NCI-H1092 (cell line): ENCODE measurements around the gene PTPRG.
"Not testable (repeated sequence)": the region's sequence is repeated elsewhere in the genome, so short reads cannot be mapped to it uniquely, and the experiment has no call there.

Experiments used
- DNase-seq: peaks from one replicate; lab custom pipeline; 2025; lab: John Stamatoyannopoulos, UW

The PTPRG gene

DNA sequence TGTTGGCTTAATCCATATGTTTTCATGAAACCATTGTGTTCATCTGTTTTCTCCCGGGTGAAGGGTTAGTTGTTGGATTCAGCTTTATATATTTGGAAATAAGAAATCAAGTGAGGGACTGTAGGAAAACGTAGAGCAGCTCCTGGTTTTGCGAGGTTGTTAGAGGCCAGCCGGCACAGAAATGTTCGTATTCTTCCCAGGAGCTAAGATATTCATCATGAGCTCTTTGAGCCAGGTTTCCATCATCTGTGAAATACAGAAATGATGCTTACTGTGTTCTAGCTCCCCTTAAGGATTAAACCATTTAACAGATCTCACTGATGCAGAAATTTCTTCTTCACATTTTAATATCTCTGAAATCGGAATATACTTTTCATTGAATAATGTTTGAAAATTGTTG is 235.5 kb downstream of the PTPRG start:
- no peak for DNase-seq

- peak; percentile 44 for DNase-seq
These were observed 241.4 kb downstream of the PTPRG start for GRCh38 chr3:61802772-61803171.

- no peak for DNase-seq
These were observed 242.6 kb downstream of the PTPRG start for GRCh38 chr3:61803983-61804382.

DNA sequence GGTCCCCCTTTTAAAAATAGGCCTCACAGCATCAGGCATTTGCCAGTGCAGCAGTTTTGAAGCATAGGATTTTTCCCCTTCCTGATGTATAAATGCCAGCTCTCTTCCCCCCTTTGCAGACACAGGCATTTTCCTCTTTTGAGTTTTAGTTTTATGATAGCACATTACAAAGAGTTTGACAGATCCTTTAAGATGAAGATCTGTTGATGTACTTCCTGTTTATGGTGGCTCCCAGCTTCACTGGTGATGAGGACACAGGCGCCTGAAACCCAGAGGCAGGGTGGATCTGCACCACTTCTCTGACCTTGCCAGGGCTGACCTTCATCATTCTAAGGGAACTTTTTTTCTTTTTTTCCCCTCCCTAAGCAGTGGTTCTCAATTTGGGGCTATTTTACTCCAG is 243.4 kb downstream of the PTPRG start:
- no peak for DNase-seq

GRCh38 chr3:61805510-61806080 is 244.2 kb downstream of the PTPRG start:
- no peak for DNase-seq

- no peak for DNase-seq
These were observed 245.4 kb downstream of the PTPRG start for GRCh38 chr3:61806810-61807209.

GRCh38 chr3:61807865-61808276 is 246.5 kb downstream of the PTPRG start:
- no peak for DNase-seq

DNA sequence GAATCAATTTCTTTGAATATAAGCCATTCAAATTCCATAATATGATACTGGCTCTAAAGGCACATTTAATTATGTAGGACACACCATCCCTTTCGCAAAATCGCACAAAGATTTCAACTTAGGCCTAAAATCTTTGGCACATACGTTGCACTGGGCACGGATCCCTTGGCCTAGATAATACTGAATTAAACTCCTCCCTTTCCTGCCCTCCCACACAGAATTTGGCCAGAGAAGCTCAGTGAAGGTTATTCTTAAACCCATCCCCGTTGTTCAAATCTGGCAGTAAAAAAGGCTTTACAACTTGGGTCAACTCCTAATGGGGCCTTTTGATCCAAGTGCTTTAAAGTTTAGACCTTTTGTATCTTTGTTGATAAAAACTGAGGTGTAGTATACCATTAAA is 247.2 kb downstream of the PTPRG start:
- DNase-seq: no peak

GRCh38 chr3:61808999-61809398 is 247.6 kb downstream of the PTPRG start:
- DNase-seq: no peak

- DNase-seq: peak; percentile 34
These were observed 248.5 kb downstream of the PTPRG start for GRCh38 chr3:61809879-61810278.

DNA sequence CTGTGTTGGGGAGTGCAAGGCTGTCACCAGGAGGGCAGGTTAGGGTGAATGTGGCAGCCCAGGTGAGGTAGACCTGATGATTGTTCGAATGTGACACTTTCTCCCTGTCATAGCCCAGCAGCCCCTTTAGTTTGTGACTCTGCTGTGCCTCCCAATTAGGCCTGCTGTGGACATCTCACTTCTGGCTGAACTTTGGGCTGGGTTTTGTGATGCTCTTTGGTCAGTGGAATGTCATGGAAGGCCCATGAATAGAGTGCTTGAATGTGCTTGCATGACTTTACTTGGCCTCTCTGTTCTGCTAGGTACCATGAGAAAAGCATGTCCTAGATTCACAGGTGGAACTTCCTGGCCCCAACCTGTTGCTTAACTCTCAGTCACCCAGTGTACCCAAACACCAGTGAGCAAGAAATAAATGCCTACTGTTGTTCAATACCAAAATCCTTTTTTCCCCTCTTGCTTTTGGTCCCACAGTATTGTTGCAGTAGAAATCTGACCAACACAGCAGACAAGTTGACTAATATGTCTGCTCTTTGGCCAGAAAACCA is 249.7 kb downstream of the PTPRG start:
- DNase-seq: no peak

GRCh38 chr3:61811652-61812051 is 250.3 kb downstream of the PTPRG start:
- no peak for DNase-seq

DNA sequence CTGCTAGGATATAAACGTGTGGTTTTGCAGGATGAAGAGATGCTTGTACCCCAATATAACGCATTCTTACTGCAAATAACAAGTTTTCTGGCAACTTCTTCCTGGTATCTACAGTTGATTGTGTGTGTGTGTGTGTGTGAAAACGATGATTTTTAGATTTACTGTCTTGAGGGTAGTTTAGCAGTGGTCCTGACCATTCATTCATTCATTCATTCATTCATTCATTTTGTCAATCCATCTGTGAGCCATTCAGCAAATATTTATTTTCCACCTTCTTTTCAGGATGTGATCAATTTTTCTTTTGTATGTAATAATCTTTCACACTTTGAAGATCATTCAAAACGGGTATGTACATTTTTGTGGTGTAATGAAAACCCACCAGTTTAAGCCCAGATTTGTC is 250.7 kb downstream of the PTPRG start:
- no peak for DNase-seq

DNA sequence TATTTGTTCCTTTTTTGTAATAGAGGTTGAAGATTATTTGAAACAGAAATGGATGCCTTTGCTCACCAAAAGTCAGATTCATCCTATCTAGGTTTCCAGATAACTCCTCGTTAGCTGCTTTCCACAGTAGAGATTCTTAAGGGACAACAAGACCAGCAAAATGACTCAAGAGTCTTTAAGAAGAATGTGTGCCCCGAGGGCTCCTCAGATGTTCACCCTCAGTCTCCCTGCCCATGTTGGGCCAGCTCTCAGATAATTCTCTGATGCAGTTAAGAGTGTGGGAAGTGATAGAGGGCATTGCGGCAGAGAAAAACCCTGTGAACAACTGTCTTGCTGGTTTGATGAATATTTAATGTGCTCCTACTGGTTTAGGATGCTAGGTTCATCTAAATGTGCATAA is 251.1 kb downstream of the PTPRG start:
- DNase-seq: no peak

- DNase-seq: no peak
These were observed 252.3 kb downstream of the PTPRG start for GRCh38 chr3:61813636-61814035.

DNA sequence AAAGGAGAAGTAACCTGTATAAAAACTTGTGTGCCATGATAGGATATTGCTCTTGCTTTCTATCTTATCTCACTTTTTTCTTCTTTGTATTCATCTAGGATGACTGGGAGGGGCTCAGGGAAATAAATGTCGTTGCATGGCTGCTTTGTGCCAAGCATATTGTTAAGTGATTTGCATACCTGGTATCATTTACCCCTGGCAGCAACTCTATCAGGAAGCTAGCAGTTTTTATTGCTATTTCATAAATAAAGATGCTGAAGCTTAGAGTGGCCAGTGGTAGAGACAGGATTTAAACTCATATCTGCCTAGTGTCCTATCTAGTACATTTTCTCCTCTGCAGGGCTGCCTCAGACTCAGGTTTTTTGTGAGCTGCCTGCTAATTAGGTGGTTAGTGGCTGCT is 253.3 kb downstream of the PTPRG start:
- no peak for DNase-seq

GRCh38 chr3:61816304-61816703 is 254.9 kb downstream of the PTPRG start:
- not testable (repeated sequence) for DNase-seq

DNA sequence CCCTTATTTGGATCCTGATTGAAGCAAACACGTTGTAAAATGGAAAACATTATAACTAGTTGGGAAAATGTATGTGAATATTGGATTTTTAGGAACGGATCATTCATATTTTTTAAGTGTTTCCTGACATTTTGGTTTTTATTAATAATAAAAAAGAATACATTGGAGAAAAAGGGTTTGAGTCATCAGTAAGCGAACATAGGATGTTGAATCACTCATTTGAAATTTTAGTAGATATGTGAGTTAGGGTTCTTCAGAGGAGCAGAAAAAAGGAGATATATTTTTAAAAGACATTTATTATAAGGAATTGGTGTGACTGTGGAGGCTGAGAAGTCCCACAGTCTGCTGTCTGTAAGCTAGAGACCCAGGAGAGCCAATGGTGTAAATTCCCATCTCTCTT is 258.5 kb downstream of the PTPRG start:
- DNase-seq: no peak

DNA sequence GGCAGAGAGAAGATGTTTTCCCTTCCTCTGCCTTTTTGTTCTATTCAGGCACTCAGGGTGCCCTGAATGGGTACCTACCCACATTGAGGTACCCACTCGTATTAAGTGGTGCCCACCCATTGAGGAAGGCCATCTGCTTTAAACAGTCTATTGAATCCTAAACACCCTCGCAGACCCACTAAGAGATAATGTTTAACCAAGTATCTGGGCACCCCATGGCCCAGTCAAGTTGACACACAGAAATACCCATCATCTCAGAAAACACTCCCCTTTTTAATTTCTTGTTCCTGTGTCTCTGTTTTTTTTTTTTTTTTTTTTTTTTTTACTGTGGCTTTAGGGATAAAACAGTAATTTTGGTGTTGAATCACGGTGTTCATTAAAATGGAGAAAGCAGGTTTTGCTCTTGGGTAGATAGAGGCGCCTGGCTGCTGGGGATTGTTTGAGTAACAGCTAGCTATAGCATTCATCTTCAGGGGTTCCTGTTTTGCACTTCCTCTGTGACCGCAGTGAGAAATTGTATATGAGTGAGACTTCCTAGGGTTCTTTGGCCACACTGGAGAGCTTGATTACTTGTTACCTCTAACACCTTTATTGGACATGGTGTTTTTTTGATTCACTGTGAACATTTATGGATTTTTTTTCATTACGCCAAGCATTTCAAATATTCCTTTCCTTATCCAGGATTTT is 259.1 kb downstream of the PTPRG start:
- no peak for DNase-seq

DNA sequence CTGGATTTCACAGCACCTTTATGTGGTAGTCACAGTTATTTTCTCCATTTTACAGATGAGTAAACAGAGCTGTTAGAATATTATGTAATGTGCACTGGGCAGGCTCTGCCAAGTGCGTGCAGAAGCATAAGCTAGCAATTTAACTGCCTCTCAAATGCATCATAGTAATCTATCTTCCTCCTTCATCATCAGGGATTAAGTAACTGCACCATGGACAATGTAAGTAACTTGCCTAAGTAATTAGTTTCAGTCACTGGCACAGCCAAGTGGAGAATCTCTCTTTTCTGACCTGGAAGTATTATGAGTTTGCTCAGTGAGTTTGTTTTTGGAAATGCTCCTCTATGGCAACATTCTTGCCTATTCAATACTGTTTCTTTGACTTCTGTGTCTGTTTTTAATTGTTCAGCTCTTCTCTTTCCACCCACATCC is 260.5 kb downstream of the PTPRG start:
- no peak for DNase-seq

DNA sequence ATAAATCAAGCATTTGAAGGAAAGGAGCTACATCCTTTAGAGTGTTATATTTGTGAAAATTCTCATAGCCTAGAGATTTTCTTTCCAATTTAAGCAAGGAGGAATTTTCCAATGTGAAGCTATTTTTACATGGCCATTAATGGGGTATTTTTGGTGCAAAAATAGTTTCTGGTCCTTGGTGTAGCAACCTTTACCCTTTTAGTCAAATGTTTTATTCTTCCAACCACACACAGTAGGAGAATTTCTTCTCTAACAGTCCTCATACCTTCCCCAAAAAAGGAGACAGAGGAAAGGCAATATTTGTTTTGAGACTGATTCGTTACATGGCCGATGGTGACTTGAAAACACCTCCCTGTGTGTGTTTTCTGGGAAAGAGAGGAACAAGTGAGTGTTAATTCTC is 261.2 kb downstream of the PTPRG start:
- DNase-seq: no peak

DNA sequence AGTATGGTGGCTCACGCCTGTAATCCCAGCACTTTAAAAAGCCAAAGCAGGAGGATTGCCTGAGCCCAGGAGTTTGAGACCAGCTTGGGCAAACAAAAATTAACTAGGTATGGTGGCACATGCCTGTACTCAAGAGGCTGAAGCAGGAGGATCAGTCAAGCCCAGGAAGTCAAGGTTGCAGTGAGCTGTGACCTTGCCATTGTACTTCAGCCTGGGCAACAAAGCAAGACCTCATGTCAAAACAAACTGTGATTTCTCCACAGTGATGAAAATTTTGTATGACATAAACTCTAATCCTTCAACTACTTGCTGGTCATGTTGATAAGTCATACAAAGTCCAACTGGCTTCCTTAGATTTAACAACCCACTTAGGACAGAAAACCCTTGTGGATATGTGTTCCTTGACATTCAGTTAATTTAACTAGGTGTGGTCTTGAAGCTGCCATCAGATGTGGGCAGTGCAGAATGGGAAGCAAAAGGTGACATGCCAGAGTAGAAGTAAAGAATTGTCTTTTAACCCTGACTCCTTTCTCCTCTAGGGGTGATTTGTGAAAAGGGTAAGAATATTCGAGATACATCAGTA is 263.3 kb downstream of the PTPRG start:
- DNase-seq: no peak

DNA sequence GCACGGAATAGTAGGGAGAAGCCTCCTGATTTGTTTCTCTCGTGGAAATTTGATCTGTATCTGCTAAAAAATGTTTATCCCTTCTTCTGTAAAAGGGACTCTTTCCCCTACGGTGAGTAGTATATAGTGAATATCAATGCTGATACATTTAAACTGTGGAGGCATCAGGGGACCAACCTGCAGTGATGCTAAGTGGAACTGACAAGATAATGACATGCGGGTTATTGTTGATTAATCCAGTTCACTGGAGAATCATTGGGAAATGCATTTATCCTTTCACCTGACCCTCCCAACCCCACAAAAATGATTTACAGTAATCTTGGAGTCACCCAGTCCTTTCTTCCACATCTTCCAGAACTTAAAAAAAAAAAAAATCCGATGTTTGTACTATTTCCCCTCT is 264.8 kb downstream of the PTPRG start:
- no peak for DNase-seq
